VCaP (cell line): Measurements from ENCODE around the gene AACS.

Source experiments
- H3K27ac ChIP-seq: fragments of 450-650 bp; 2 replicates; pipeline ENCODE4 v1.5.1; 2017
- TF ChIP-seq, protein P1 (sequence below): fragments of 450-650 bp; conservative IDR thresholded peaks from 2 replicates; pipeline ENCODE4 v1.5.1; 2017; ENCODE audit warnings: mild to moderate bottlenecking, moderate library complexity

The AACS gene, protein sequence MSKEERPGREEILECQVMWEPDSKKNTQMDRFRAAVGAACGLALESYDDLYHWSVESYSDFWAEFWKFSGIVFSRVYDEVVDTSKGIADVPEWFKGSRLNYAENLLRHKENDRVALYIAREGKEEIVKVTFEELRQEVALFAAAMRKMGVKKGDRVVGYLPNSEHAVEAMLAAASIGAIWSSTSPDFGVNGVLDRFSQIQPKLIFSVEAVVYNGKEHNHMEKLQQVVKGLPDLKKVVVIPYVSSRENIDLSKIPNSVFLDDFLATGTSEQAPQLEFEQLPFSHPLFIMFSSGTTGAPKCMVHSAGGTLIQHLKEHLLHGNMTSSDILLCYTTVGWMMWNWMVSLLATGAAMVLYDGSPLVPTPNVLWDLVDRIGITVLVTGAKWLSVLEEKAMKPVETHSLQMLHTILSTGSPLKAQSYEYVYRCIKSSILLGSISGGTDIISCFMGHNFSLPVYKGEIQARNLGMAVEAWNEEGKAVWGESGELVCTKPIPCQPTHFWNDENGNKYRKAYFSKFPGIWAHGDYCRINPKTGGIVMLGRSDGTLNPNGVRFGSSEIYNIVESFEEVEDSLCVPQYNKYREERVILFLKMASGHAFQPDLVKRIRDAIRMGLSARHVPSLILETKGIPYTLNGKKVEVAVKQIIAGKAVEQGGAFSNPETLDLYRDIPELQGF

DNA sequence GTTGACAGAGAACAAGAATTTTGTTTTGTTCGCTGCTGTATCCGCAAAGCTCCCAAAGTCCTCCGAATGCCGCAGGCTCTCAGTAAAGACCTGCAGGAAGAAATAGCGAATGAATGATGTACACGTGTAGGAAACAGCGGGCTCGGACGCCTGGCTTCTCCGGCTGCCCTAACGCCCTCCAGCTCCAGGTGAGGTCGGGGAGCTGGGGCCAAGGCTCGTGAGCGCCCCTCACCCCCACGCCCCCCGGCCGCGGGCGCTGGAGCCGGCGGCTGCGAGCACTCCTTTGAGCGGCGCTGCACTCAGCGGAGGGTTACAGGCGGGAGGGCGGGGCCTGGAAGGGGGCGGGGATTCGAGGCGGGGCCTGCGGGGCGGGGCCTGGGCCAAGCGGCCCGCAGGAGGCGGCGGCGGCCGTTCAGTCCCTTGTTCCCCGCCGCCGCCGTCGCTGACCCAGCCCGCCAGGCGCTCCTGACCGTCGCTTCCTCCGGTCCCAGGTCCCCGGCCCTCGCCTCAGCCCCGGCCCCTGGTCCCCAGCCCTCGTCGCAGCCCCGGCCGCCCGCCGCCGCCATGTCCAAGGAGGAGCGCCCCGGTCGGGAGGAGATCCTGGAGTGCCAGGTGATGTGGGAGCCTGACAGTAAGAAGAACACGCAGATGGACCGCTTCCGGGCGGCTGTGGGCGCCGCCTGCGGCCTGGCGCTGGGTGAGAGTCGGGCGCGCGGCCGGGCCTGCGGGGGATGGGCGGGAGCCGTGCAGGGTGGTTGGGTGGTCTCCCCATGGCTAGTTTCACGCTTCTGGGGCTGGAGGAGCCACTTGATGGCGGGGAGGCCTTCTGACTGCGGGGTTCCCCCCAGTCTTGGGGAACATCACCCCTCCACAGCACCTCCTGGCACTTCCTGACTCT is at the start of gene AACS:
Gene AACS, plus strand, starts transcription at position 415 of the 898 bp plus-strand sequence. Its CDS starts 150 bp downstream, at position 565.
- H3K27ac ChIP-seq = peak within 1 kb of the TSS; percentile 80
- TF ChIP-seq, protein P1, sequence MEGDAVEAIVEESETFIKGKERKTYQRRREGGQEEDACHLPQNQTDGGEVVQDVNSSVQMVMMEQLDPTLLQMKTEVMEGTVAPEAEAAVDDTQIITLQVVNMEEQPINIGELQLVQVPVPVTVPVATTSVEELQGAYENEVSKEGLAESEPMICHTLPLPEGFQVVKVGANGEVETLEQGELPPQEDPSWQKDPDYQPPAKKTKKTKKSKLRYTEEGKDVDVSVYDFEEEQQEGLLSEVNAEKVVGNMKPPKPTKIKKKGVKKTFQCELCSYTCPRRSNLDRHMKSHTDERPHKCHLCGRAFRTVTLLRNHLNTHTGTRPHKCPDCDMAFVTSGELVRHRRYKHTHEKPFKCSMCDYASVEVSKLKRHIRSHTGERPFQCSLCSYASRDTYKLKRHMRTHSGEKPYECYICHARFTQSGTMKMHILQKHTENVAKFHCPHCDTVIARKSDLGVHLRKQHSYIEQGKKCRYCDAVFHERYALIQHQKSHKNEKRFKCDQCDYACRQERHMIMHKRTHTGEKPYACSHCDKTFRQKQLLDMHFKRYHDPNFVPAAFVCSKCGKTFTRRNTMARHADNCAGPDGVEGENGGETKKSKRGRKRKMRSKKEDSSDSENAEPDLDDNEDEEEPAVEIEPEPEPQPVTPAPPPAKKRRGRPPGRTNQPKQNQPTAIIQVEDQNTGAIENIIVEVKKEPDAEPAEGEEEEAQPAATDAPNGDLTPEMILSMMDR = peak; percentile 12; the same call in 1 of the 2 replicates

DNA sequence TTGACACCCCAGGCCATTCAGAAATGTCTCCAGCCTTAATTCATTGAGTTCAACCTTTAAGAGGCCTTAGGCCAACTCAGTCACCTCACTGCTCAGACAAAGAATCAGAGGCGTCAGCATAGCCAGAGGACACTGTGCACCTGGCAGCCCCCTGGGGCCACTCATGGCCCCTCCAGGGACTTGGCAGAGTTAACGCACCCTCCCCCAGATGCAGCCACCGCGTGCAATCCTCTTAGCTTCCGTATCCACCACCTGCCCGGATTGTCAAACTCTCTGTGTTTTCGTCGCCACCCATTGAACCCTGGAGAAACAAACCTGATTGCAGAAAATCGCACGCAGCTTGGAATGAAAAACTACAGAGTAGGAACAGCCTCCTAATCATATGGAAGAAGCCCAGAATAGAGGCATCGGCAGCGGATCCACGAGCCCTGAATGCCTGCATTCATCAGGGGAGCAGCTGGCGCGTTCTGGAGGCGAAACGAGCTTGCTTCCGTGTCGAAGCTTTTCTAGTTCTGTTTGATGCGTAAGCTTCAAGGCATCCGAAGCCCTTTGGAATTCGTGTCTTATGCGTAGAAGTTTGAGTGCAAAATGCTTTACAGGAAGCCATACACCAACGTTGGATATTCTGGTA is 49.4 kb upstream of the AACS start:
- TF ChIP-seq, protein P1 = no peak
- H3K27ac ChIP-seq = no peak overlapping the region

GRCh38 chr12:125017801-125018200 is 47.4 kb upstream of the AACS start:
- TF ChIP-seq, protein P1 = no peak
- H3K27ac ChIP-seq = no peak overlapping the region

- TF ChIP-seq, protein P1 = no peak
- no peak overlapping the region for H3K27ac ChIP-seq
These were observed 46.9 kb upstream of the AACS start for GRCh38 chr12:125018356-125018755.

DNA sequence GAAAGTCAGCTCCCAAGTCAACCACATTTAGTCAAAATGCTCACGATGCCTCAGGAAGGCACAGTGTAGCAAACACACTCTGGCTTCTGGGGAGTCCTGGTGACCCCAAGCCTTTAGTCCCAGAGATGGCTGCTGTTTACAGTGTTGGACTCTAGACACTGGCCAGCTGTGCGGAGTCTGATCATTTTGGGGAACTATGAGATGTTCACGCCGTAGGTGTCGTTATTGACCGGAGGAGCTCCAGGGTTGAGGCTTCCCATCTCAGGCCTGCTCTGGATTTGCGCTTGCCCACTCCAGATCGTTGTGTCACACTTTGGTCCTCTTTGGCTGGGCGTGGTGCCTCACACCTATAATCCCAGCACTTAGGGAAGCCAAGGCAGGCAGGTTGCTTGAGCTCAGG is 44.1 kb upstream of the AACS start:
- TF ChIP-seq, protein P1 = no peak
- H3K27ac ChIP-seq = no peak overlapping the region

GRCh38 chr12:125021771-125022170 is 43.5 kb upstream of the AACS start:
- H3K27ac ChIP-seq = no peak overlapping the region
- TF ChIP-seq, protein P1 = no peak
